SU-DHL-6 (cell line): ENCODE measurements around the gene ST8SIA2.

Experiments used
- H2AFZ ChIP-seq: fragments of 200-600 bp; sonication (generic); 2 replicates; pipeline ENCODE4 v1.6.1; 2014; ENCODE audit warnings: low read depth, mild to moderate bottlenecking, moderate library complexity, mixed read lengths, antibody characterized with exemption, low read length; ENCODE audit not compliant: severe bottlenecking
- H3F3A ChIP-seq: fragments of 200-600 bp; shearing (Covaris generic); 2 replicates; pipeline ENCODE4 v1.6.0; 2016; ENCODE audit warnings: antibody characterized with exemption, mild to moderate bottlenecking; ENCODE audit not compliant: insufficient read depth
- H3K27ac ChIP-seq: fragments of 200-600 bp; sonication (generic); 2 replicates; pipeline ENCODE4 v1.5.1; 2016; ENCODE audit warnings: low read depth, mild to moderate bottlenecking, low read length, moderate library complexity, mixed read lengths
- H3K27me3 ChIP-seq: fragments of 200-600 bp; sonication (generic), shearing (Covaris generic); 2 replicates; pipeline ENCODE4 v1.6.0; 2014; ENCODE audit warnings: mild to moderate bottlenecking, low read length
- H3K36me3 ChIP-seq: fragments of 200-600 bp; sonication (generic); 2 replicates; pipeline ENCODE4 v1.6.1; 2014; ENCODE audit warnings: mild to moderate bottlenecking, low read length, mixed read lengths
- H3K4me2 ChIP-seq: fragments of 300-600, 200-600 bp; shearing (Covaris generic), sonication (generic); 2 replicates; pipeline ENCODE4 v1.6.0; 2014; ENCODE audit warnings: low read length, low read depth, mild to moderate bottlenecking; ENCODE audit not compliant: poor library complexity, severe bottlenecking
- H3K4me3 ChIP-seq: fragments of 200-600 bp; sonication (generic); 2 replicates; pipeline ENCODE4 v1.5.1; 2014; ENCODE audit warnings: antibody characterized with exemption, low read length, mild to moderate bottlenecking, mixed read lengths; ENCODE audit not compliant: insufficient read depth, poor library complexity, severe bottlenecking
- H3K79me2 ChIP-seq: fragments of 200-600 bp; sonication (generic); 2 replicates; pipeline ENCODE4 v1.6.1; 2014; ENCODE audit warnings: mild to moderate bottlenecking, low read length, moderate library complexity; ENCODE audit not compliant: insufficient read depth
- H3K9ac ChIP-seq: fragments of 200-600 bp; sonication (generic); 2 replicates; pipeline ENCODE4 v1.7.0; 2014; ENCODE audit warnings: mild to moderate bottlenecking, low read length
- H3K9me2 ChIP-seq: fragments of 200-600 bp; sonication (generic); replicated peaks from 2 replicates; pipeline ENCODE4 v1.6.1; 2014; ENCODE audit warnings: low read length; ENCODE audit not compliant: insufficient read depth
- H3K9me3 ChIP-seq: fragments of 200-600 bp; sonication (generic); 2 replicates; pipeline ENCODE4 v1.6.1; 2014; ENCODE audit warnings: low read length, mixed read lengths; ENCODE audit not compliant: insufficient read depth
- H4K20me1 ChIP-seq: fragments of 200-600 bp; sonication (generic); 2 replicates; pipeline ENCODE4 v1.6.1; 2014; ENCODE audit warnings: low read depth, mild to moderate bottlenecking, antibody characterized with exemption, low read length, moderate library complexity, mixed read lengths
- EZH2phosphoT487 ChIP-seq: fragments of 200-600 bp; sonication (generic), shearing (Covaris generic); conservative IDR thresholded peaks from 2 replicates; pipeline ENCODE4 v1.6.1; 2018; ENCODE audit warnings: mild to moderate bottlenecking, antibody characterized with exemption, low read length, moderate library complexity, mixed read lengths
- TF ChIP-seq, protein P1 (sequence below): fragments of 200-600 bp; sonication (generic); IDR thresholded peaks from one replicate; pipeline ENCODE4 v1.5.1; 2017; ENCODE audit warnings: antibody characterized with exemption, mild to moderate bottlenecking, low read length, moderate library complexity; ENCODE audit not compliant: insufficient read depth, poor library complexity, severe bottlenecking

ST8SIA2 gene

DNA sequence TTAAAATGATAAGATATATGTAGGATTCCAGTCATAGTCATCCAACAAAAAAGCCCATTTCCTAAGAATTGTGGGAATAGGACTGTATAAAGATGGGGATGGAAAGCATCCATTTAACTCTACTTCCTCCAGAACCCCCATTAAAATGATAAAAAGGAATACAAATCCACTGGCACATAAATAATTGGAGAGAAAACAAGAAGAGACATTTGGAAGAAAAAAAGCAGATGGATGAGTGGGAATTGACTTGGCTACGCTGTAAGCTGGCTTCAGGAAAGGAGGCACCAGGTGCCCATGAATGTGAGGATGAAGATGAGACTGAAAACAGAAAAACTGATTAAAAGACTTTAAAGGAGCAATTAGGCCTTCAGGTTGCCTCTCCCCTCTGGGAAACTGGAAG lies 91.8 kb downstream of the ST8SIA2 start:
- Histone ChIP-seq H3K4me2 (no peak overlapping the region), H3K9ac (no peak overlapping the region), H3K4me3 (no peak overlapping the region), H3K9me3 (no peaks in the 10 kb centered on the region), H3K36me3 (no peaks in the 10 kb centered on the region), H2AFZ (no peak overlapping the region), H3K27me3 (no peaks in the 10 kb centered on the region), H3F3A (no peaks in the 10 kb centered on the region), H3K27ac (no peak overlapping the region), H4K20me1 (no peaks in the 10 kb centered on the region), H3K9me2 (no peaks in the 10 kb centered on the region), H3K79me2 (no peaks in the 10 kb centered on the region)
- TF ChIP-seq EZH2phosphoT487: no peak
- TF ChIP-seq, protein P1, sequence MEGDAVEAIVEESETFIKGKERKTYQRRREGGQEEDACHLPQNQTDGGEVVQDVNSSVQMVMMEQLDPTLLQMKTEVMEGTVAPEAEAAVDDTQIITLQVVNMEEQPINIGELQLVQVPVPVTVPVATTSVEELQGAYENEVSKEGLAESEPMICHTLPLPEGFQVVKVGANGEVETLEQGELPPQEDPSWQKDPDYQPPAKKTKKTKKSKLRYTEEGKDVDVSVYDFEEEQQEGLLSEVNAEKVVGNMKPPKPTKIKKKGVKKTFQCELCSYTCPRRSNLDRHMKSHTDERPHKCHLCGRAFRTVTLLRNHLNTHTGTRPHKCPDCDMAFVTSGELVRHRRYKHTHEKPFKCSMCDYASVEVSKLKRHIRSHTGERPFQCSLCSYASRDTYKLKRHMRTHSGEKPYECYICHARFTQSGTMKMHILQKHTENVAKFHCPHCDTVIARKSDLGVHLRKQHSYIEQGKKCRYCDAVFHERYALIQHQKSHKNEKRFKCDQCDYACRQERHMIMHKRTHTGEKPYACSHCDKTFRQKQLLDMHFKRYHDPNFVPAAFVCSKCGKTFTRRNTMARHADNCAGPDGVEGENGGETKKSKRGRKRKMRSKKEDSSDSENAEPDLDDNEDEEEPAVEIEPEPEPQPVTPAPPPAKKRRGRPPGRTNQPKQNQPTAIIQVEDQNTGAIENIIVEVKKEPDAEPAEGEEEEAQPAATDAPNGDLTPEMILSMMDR: no peak

DNA sequence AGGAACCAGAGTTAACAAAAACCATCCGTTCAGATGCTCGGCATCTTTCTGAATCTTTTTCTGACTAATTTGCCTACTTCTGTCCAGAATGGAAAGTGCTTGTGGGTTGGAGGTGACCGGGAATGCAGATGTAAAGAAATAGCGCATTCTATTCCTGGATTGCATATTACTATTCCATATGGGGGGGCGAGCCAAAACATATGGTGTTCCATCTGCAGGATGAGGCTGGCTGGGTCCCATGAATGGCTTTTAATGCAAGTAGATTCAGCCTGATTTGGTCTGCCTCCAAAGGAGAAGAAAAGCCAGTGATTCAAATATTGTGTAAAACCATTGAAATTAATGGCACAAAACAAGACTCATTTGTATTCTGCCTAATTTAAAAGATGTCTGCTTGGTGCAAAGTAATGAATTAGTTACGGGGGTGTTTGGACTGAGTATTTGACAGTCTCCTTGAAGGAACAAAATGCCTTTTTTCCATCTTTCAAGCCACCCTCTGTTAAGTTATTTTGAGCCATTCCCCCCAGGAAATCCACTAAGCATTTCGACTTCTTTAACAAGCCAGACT lies 99.0 kb downstream of the ST8SIA2 start:
- Histone ChIP-seq H2AFZ (no peak overlapping the region), H3K27ac (no peak overlapping the region), H3K4me2 (no peak overlapping the region), H3K36me3 (no peaks in the 10 kb centered on the region), H3K4me3 (no peak overlapping the region), H3K9me3 (no peaks in the 10 kb centered on the region), H3F3A (no peaks in the 10 kb centered on the region), H4K20me1 (no peaks in the 10 kb centered on the region), H3K9me2 (no peaks in the 10 kb centered on the region), H3K9ac (no peak overlapping the region), H3K79me2 (no peaks in the 10 kb centered on the region), H3K27me3 (no peaks in the 10 kb centered on the region)
- TF ChIP-seq, protein P1: no peak
- no peak for TF ChIP-seq EZH2phosphoT487

DNA sequence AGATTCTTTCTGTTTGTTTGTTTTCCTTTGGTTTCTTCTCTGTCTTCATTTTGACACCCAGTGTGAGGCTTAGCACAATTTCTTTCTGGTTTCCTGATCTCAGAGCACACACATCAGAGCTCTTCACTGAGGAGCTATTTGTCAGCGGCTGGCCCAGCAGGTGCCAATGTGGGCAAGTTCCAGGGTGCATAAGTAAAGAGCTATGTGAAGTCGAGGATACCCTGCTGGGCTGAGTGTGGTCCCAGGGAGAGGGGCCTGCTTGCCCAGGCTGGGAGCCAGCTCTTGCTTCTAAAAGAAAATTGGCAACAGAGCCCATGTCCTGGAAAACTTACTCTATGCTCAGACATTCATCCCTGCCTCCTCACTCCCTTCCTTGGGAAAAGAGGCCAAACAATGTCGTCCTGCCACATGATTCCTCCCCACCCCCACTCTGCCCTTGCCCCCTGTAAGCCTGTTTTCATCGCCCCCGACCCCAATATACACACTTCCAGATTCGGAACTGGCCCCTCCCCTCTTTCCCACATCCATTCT lies 101.2 kb downstream of the ST8SIA2 start:
- Histone ChIP-seq H3K9me3 (no peaks in the 10 kb centered on the region), H3K9me2 (no peaks in the 10 kb centered on the region), H3K4me3 (no peak overlapping the region), H3K9ac (no peak overlapping the region), H3F3A (no peaks in the 10 kb centered on the region), H3K27ac (no peak overlapping the region), H3K36me3 (no peaks in the 10 kb centered on the region), H3K79me2 (no peaks in the 10 kb centered on the region), H3K4me2 (no peak overlapping the region), H3K27me3 (no peaks in the 10 kb centered on the region), H4K20me1 (no peaks in the 10 kb centered on the region), H2AFZ (no peak overlapping the region)
- TF ChIP-seq EZH2phosphoT487: no peak
- TF ChIP-seq, protein P1: no peak
